HG03039 (cell line): ENCODE results near the gene SALL4.
"Not testable (repeated sequence)": the region's sequence is repeated elsewhere in the genome, so short reads cannot be mapped to it uniquely, and the experiment has no call there.

Experiments
- ATAC-seq: cut with Tn5 transposase; IDR thresholded peaks from one replicate; pipeline ENCODE4 v1.9.1; 2021; ENCODE audit warnings: mild to moderate bottlenecking, moderate library complexity; ENCODE audit not compliant: unreplicated experiment

SALL4 gene

GRCh38 chr20:51739722-51740249 is 62.5 kb downstream of the SALL4 start:
- ATAC-seq, result no peak

- no peak for ATAC-seq
Measured at GRCh38 chr20:51738877-51739447, 63.4 kb downstream of the SALL4 start.

GRCh38 chr20:51738261-51738660 is 64.1 kb downstream of the SALL4 start:
- ATAC-seq, result not testable (repeated sequence)

- ATAC-seq, result no peak
Measured at GRCh38 chr20:51736947-51737346, 65.4 kb downstream of the SALL4 start.

- no peak for ATAC-seq
Measured at GRCh38 chr20:51735728-51736600, 66.4 kb downstream of the SALL4 start.

GRCh38 chr20:51734876-51735720 is 67.2 kb downstream of the SALL4 start:
- no peak for ATAC-seq

- ATAC-seq, result no peak
Measured at GRCh38 chr20:51733070-51733469, 69.3 kb downstream of the SALL4 start.
